ENCODE data around the gene GNB1L. TPM values are rescaled to one million over a fixed set of nuclear protein-coding genes. Genes with fewer than 3 reads are reported as not detected.
A peak's percentile ranks its signal among the peaks of the same experiment; 100 is the strongest.

GNB1L gene
- total and polyA plus RNA-seq, 9 of the 15 experiments (the other 6 are each of a cell fraction or from before 2014, with no cell fraction given), result 0.56 to 50.5 (median 10.2) TPM

- no peak overlapping the region for H3K4me3 ChIP-seq
- WGBS (ENCODE audit: insufficient coverage, low coverage, missing lambda C conversion rate), result 66% methylated on average over 3 of the region's 3 CpGs
- no peak overlapping the region for H2AFZ ChIP-seq (ENCODE audit: low read depth, low read length)
- intact Hi-C loops (cut with micrococcal nuclease), result loop anchor here (2.0 kb wide), 1 partner anchor 19 kb away; no protein-coding TSS in a partner anchor
- peak overlapping the region in 1 of 2 experiments; percentile 67; a peak in 2 of 4 replicates for H3K9ac ChIP-seq (ENCODE audit: insufficient read depth in 1 of 2, low read depth in 2 of 2, low read length in 2 of 2)
- H3K9me3 ChIP-seq (replicated peaks; ENCODE audit: control insufficient read depth, insufficient read depth, low read depth, low read length), result no peaks in the 10 kb centered on the region
- ChIA-PET CTCF (ENCODE audit: low intra/inter-chr PET ratio) (no interaction called here), POLR2A (interaction anchor here (0.7 to 5.7 kb wide), 8 partner anchors 9 to 49 kb away, joined by 3 to 43 read pairs (median 5); partner anchors contain the start of gene TBX1)
- H3K27ac ChIP-seq (ENCODE audit: extremely low read depth, low read depth, low read length), result no peak overlapping the region
- H3K27me3 ChIP-seq (ENCODE audit: control insufficient read depth in 2 of 2, insufficient read depth in 2 of 2, low read length in 2 of 2), result no peaks in the 10 kb centered on the region
- peaks cover 27% of the 10 kb centered on the region for H4K20me1 ChIP-seq (replicated peaks; ENCODE audit: control insufficient read depth, insufficient read depth, low read length)
- FAIRE-seq (no peak), ATAC-seq (no peak), DNase-seq (ENCODE audit: extremely low read depth in 1 of 4, low spot score in 3 of 4) (no peak)
- H3K4me1 ChIP-seq (replicated peaks in 1 of 2; ENCODE audit: control insufficient read depth in 2 of 2, insufficient read depth in 2 of 2, low read length in 2 of 2), result peaks cover 17 to 65% of the 10 kb centered on the region in 2 experiments
- in situ Hi-C loops (cut with MboI), result no loop called here
- no peaks in the 10 kb centered on the region for H3K79me2 ChIP-seq (ENCODE audit: control insufficient read depth, insufficient read depth, low read length)
- no TSS peak for BruUV-seq (replicated peaks)
- no peaks in the 10 kb centered on the region for H3K9me1 ChIP-seq (ENCODE audit: control insufficient read depth, insufficient read depth, low read length)
- 0 out of 3 replicates have a peak, but pooled peaks cover 3% of the 10 kb centered on the region for H3K36me3 ChIP-seq (ENCODE audit: control insufficient read depth, insufficient read depth, low read length)
- H3K4me2 ChIP-seq (ENCODE audit: insufficient read depth, low read length), result no peak overlapping the region
- TF ChIP-seq PBX2 (CRISPR knock-in tag; IDR thresholded peaks at IDR 0.05; ENCODE audit: low read depth) (peak; percentile 3; the same call in 1 of the 2 replicates), PBX2 (tag; conservative IDR thresholded peaks at IDR 0.05; ENCODE audit: low read depth) (no peak), USF2 (CRISPR knock-in tag; IDR thresholded peaks at IDR 0.05) (0 out of 2 replicates have a peak, but pooled peaks have one; percentile 17), SP2 (IDR thresholded peaks at IDR 0.05; ENCODE audit: extremely low read depth, low read depth, low read length, poor library complexity, severe bottlenecking) (no peak), ZNF639 (CRISPR knock-in tag; conservative IDR thresholded peaks at IDR 0.05 in 1 of 2, IDR thresholded peaks at IDR 0.05 in 1 of 2) (peak in 1 of 2 experiments; percentile 61; a peak in 1 of 4 replicates)
Observed at GRCh38 chr22:19809741-19810140, 44.9 kb downstream of the GNB1L start.
